H1 (cell line): Measurements from ENCODE around the gene EXOSC1. TPM values are rescaled to one million over a fixed set of nuclear protein-coding genes. Genes with fewer than 3 reads are reported as not detected.

ENCODE experiments used
- ASH2L ChIP-seq: fragments of 200-600, 300-600 bp; sonication (generic); IDR thresholded peaks from one replicate; pipeline ENCODE4 v1.7.1; 2017; ENCODE audit warnings: low read length
- CHD1 ChIP-seq: IDR thresholded peaks from 2 replicates; pipeline ENCODE4 v1.6.1; 2012; ENCODE audit warnings: low read depth, low read length, improper control_type of control experiment
- EGR1 ChIP-seq: IDR thresholded peaks from 2 replicates; pipeline ENCODE4 v1.6.1; 2011; ENCODE audit warnings: low read depth, low read length, borderline replicate concordance
- HDAC2 ChIP-seq, 2 experiments: fragments of 300-600 bp in 1 of 2; sonication (generic) in 1 of 2; IDR thresholded peaks; 2 replicates each; pipeline ENCODE4 v1.6.1; 2011 to 2012; ENCODE audit warnings: low read depth in 2 of 2, low read length in 2 of 2, mild to moderate bottlenecking in 2 of 2, moderate library complexity in 2 of 2, borderline replicate concordance in 1 of 2, inconsistent platforms in 1 of 2
- RNF2 ChIP-seq: fragments of 200-900, 300-1000 bp; sonication (generic); IDR thresholded peaks from 2 replicates; pipeline ENCODE4 v1.7.1; 2016; ENCODE audit warnings: borderline replicate concordance, low read depth, mild to moderate bottlenecking, antibody characterized with exemption, low read length; ENCODE audit not compliant: poor library complexity, severe bottlenecking; ENCODE audit errors: missing control alignments
- SP1 ChIP-seq: IDR thresholded peaks from 2 replicates; pipeline ENCODE4 v1.6.1; 2011; ENCODE audit warnings: low read depth, low read length
- ZNF274 ChIP-seq: IDR thresholded peaks from 2 replicates; pipeline ENCODE4 v1.7.0; 2012; ENCODE audit warnings: low read length, borderline replicate concordance; ENCODE audit errors: extremely low read depth
- polyA plus RNA-seq, 7 experiments: library from polyadenylated mRNA; depleted of rRNA in 3 of 7; stranded (reverse) in 5 of 7; unstranded in 2 of 7; fragments of >200 nt in 5 of 7; fragments of 200-250 nt in 2 of 7; gene quantifications; 1 replicate in 5 of 7; 2 replicates in 1 of 7; 4 replicates in 1 of 7; pipeline versions ENCODE4 v1.2.1 to v1.2.3, GENCODE V29; 2011 to 2013; ENCODE audit warnings: missing spikeins in 2 of 7, mixed read lengths in 2 of 7
- total RNA-seq: library from RNA; stranded (reverse); fragmentation: NEBNext Ultra II Directional; extraction: Animal tissue kit (Norgen Biotek cat#: 25700); gene quantifications from 2 replicates; pipeline ENCODE4 v1.2.1, GENCODE V29; 2021

Gene EXOSC1
- total and polyA plus RNA-seq, 2 of the 8 experiments (the other 6 are each of a cell fraction or from before 2014, with no cell fraction given): 52.1 to 68.1 TPM

DNA sequence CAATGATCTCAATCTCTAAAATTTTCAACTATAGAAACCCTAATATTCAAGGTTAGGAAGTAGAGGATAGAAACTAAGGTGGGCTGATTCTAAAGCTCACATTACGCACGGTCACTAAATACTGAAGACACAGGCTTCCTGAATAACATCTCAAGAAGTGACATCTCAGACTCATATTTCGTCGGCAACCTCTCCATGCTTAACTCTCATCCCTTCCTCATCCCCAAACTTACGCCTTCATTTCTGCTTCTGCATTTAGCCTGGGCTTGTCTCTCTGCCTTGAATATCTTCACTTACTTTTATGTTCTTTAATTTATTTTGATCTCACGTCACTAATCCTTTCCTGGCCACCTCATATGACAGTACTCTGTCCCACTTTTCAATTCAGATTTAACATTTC is 10.6 kb downstream of the EXOSC1 start (continued):
- TF ChIP-seq CHD1 (no peak), ASH2L (no peak), EGR1 (no peak), RNF2 (no peak), SP1 (no peak), ZNF274 (no peak), HDAC2 (IDR thresholded peaks at IDR 0.05; ENCODE audit: borderline replicate concordance in 1 of 2, low read depth in 2 of 2, low read length in 2 of 2) (no peak)
- TF ChIP-seq, all 59 proteins: peak for 0
